Liver (tissue), 9 donors: ENCODE measurements around the gene HRH4. TPM values are rescaled to one million over a fixed set of nuclear protein-coding genes. Genes with fewer than 3 reads are reported as not detected.

Source experiments
- DNase-seq: peaks from one replicate; pipeline ENCODE4 v3.0.0-alpha.2; 2017; ENCODE audit warnings: low spot score
- H3K27ac ChIP-seq, 2 donors: one replicate each; pipeline ENCODE4 v1.7.0; 2013; ENCODE audit warnings: inconsistent platforms in 2 of 2, low read length in 2 of 2, control low read depth in 1 of 2, low read depth in 1 of 2, mild to moderate bottlenecking in 1 of 2
- H3K27me3 ChIP-seq, 4 donors: one replicate each; pipeline versions ENCODE4 v1.6.1 to v1.7.0; 2013; ENCODE audit warnings: low read length in 3 of 4, inconsistent platforms in 1 of 4, mild to moderate bottlenecking in 1 of 4, moderate library complexity in 1 of 4; ENCODE audit not compliant: control insufficient read depth in 4 of 4, insufficient read depth in 4 of 4
- H3K36me3 ChIP-seq, 4 donors: one replicate each; pipeline versions ENCODE4 v1.6.1 to v1.7.0; 2013; ENCODE audit warnings: low read length in 3 of 4, mild to moderate bottlenecking in 3 of 4, low read depth in 1 of 4, moderate library complexity in 1 of 4; ENCODE audit not compliant: control insufficient read depth in 4 of 4, insufficient read depth in 3 of 4
- H3K4me1 ChIP-seq, 4 donors: one replicate each; pipeline versions ENCODE4 v1.6.1 to v1.7.0; 2013; ENCODE audit warnings: low read length in 3 of 4, mild to moderate bottlenecking in 3 of 4, moderate library complexity in 1 of 4; ENCODE audit not compliant: control insufficient read depth in 4 of 4, insufficient read depth in 4 of 4
- H3K4me3 ChIP-seq, 3 donors: one replicate each; pipeline versions ENCODE4 v1.6.1 to v1.7.0; 2013; ENCODE audit warnings: low read length in 3 of 3, control low read depth in 1 of 3, low read depth in 1 of 3, mild to moderate bottlenecking in 1 of 3
- H3K9ac ChIP-seq, 2 donors: one replicate each; pipeline ENCODE4 v1.7.0; 2013; ENCODE audit warnings: low read length in 2 of 2, mild to moderate bottlenecking in 2 of 2, moderate library complexity in 2 of 2, control low read depth in 1 of 2, low read depth in 1 of 2
- H3K9me3 ChIP-seq, 4 donors: one replicate each; pipeline versions ENCODE4 v1.6.1 to v1.7.0; 2013; ENCODE audit warnings: low read length in 3 of 4; ENCODE audit not compliant: control insufficient read depth in 4 of 4
- ATF3 ChIP-seq: IDR thresholded peaks from 2 replicates; pipeline ENCODE4 v1.6.1; 2016; ENCODE audit warnings: antibody characterized with exemption
- EGR1 ChIP-seq, 2 donors: IDR thresholded peaks; 2 replicates each; pipeline ENCODE4 v1.6.1; 2016 to 2018; ENCODE audit warnings: antibody characterized with exemption in 2 of 2, low read depth in 2 of 2
- FOXA1 ChIP-seq: IDR thresholded peaks from 2 replicates; pipeline ENCODE4 v1.6.1; 2016; ENCODE audit warnings: antibody characterized with exemption
- GABPA ChIP-seq, 2 donors: IDR thresholded peaks in 1 of 2; conservative IDR thresholded peaks in 1 of 2; 2 replicates each; pipeline ENCODE4 v1.6.1; 2016; ENCODE audit warnings: antibody characterized with exemption in 2 of 2, mild to moderate bottlenecking in 1 of 2, moderate library complexity in 1 of 2
- HNF4A ChIP-seq, 2 donors: conservative IDR thresholded peaks; 2 replicates each; pipeline ENCODE4 v1.6.1; 2016; ENCODE audit warnings: antibody characterized with exemption in 2 of 2, mild to moderate bottlenecking in 2 of 2
- HNF4G ChIP-seq: IDR thresholded peaks from 2 replicates; pipeline ENCODE4 v1.6.1; 2016; ENCODE audit warnings: antibody characterized with exemption
- JUND ChIP-seq, 2 donors: IDR thresholded peaks; 2 replicates each; pipeline ENCODE4 v1.6.1; 2016; ENCODE audit warnings: antibody characterized with exemption in 2 of 2
- NR2F2 ChIP-seq: IDR thresholded peaks from 2 replicates; pipeline ENCODE4 v1.6.1; 2016; ENCODE audit warnings: antibody characterized with exemption
- RAD21 ChIP-seq, 2 donors: IDR thresholded peaks; 2 replicates each; pipeline ENCODE4 v1.6.1; 2016; ENCODE audit warnings: antibody characterized with exemption in 2 of 2, mild to moderate bottlenecking in 2 of 2
- RXRA ChIP-seq, 2 donors: IDR thresholded peaks; 2 replicates each; pipeline ENCODE4 v1.6.1; 2017 to 2018; ENCODE audit warnings: antibody characterized with exemption in 2 of 2, mild to moderate bottlenecking in 1 of 2
- SP1 ChIP-seq: IDR thresholded peaks from 2 replicates; pipeline ENCODE4 v1.6.1; 2018; ENCODE audit warnings: antibody characterized with exemption, mild to moderate bottlenecking
- TAF1 ChIP-seq: conservative IDR thresholded peaks from 2 replicates; pipeline ENCODE4 v1.6.1; 2016; ENCODE audit warnings: antibody characterized with exemption, mild to moderate bottlenecking
- YY1 ChIP-seq: IDR thresholded peaks from 2 replicates; pipeline ENCODE4 v1.6.1; 2016; ENCODE audit warnings: antibody characterized with exemption, mild to moderate bottlenecking
- ZBTB33 ChIP-seq: IDR thresholded peaks from 2 replicates; pipeline ENCODE4 v1.6.1; 2016; ENCODE audit warnings: antibody characterized with exemption
- WGBS: extraction: QIAGEN DNeasy Blood & Tissue Kit; methylation state at CpG from one replicate; pipeline ENCODE4 v1.1.7; 2013; 5-methylcytosine and 5-hydroxymethylcytosine counted together
- polyA plus RNA-seq, 2 donors: library from polyadenylated mRNA; stranded (reverse) in 1 of 2; unstranded in 1 of 2; fragments of 200-250 nt in 1 of 2; fragments of >200 nt in 1 of 2; fragmentation: Nextera tagmentation in 1 of 2; extraction: Ambion mirVana in 1 of 2; gene quantifications; one replicate each; pipeline versions ENCODE4 v1.2.1 to v1.2.3, GENCODE V29; 2013 to 2015
- total RNA-seq, 2 donors: library from RNA; depleted of rRNA; stranded (reverse); fragments of >200 nt; gene quantifications; one replicate each; pipeline ENCODE4 v1.2.3, GENCODE V29; 2014
- TF ChIP-seq, protein P1 (sequence below): IDR thresholded peaks from 2 replicates; pipeline ENCODE4 v1.6.1; 2016; ENCODE audit warnings: antibody characterized with exemption, mild to moderate bottlenecking
- TF ChIP-seq, protein P2 (sequence below): IDR thresholded peaks from 2 replicates; pipeline ENCODE4 v1.6.1; 2016; ENCODE audit warnings: antibody characterized with exemption
- TF ChIP-seq, protein P3 (sequence below): fragments of 150-350 bp; IDR thresholded peaks from 2 replicates; pipeline ENCODE4 v1.5.1; 2017; ENCODE audit warnings: improper control_type of control experiment, low read depth, low read length; ENCODE audit not compliant: missing input control
- donor health status: healthy.
- donor health status: healthy.
- donor health status: healthy.
- donor health status: healthy.
- donor health status: healthy.

HRH4 gene
- total and polyA plus RNA-seq, 4 donors, result 0.02 to 0.19 (median 0.17) TPM; not detected in 1

GRCh38 chr18:24465486-24465885 is 5.0 kb downstream of the HRH4 start:
- H3K27ac ChIP-seq, result no peak overlapping the region
- H3K36me3 ChIP-seq, result no peaks in the 10 kb centered on the region
- no peak overlapping the region for H3K4me3 ChIP-seq
- H3K27me3 ChIP-seq, result no peaks in the 10 kb centered on the region
- no peaks in the 10 kb centered on the region for H3K9me3 ChIP-seq
- DNase-seq, result no peak
- TF ChIP-seq FOXA1 (no peak), ATF3 (no peak), NR2F2 (no peak), RAD21 (IDR thresholded peaks at IDR 0.05) (no peak), JUND (IDR thresholded peaks at IDR 0.05) (no peak), EGR1 (IDR thresholded peaks at IDR 0.05; ENCODE audit: low read depth in 2 of 2) (no peak), GABPA (IDR thresholded peaks at IDR 0.05 in 1 of 2, conservative IDR thresholded peaks at IDR 0.05 in 1 of 2) (no peak), YY1 (no peak), RXRA (IDR thresholded peaks at IDR 0.05) (no peak), SP1 (no peak)
- TF ChIP-seq, protein P1, sequence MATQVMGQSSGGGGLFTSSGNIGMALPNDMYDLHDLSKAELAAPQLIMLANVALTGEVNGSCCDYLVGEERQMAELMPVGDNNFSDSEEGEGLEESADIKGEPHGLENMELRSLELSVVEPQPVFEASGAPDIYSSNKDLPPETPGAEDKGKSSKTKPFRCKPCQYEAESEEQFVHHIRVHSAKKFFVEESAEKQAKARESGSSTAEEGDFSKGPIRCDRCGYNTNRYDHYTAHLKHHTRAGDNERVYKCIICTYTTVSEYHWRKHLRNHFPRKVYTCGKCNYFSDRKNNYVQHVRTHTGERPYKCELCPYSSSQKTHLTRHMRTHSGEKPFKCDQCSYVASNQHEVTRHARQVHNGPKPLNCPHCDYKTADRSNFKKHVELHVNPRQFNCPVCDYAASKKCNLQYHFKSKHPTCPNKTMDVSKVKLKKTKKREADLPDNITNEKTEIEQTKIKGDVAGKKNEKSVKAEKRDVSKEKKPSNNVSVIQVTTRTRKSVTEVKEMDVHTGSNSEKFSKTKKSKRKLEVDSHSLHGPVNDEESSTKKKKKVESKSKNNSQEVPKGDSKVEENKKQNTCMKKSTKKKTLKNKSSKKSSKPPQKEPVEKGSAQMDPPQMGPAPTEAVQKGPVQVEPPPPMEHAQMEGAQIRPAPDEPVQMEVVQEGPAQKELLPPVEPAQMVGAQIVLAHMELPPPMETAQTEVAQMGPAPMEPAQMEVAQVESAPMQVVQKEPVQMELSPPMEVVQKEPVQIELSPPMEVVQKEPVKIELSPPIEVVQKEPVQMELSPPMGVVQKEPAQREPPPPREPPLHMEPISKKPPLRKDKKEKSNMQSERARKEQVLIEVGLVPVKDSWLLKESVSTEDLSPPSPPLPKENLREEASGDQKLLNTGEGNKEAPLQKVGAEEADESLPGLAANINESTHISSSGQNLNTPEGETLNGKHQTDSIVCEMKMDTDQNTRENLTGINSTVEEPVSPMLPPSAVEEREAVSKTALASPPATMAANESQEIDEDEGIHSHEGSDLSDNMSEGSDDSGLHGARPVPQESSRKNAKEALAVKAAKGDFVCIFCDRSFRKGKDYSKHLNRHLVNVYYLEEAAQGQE, result no peak
- H3K9ac ChIP-seq, result no peak overlapping the region
- H3K4me1 ChIP-seq, result no peaks in the 10 kb centered on the region
- WGBS, result 79% methylated on average over 7 of the region's 7 CpGs

DNA sequence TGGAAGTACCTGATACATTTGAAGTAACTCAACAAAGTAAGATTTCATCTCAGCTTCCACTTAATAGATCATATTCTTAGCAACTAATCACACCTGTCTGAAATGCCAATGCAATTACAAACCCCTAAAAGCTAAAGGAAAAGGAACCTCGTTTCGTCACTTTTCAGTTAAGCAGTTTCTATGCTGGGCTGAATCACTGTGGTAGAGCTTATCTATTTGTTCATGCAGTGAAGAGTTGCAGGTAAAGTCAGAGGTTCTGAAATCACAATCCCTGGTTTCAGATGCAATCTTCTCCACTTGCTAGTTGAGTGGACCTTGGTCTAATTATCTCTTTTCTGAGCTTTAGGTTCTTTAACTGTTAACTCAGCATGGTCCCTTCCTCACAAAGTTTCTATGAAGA is 6.3 kb downstream of the HRH4 start:
- TF ChIP-seq HNF4G, result no peak
- TF ChIP-seq EGR1 (IDR thresholded peaks at IDR 0.05; ENCODE audit: low read depth in 2 of 2), result no peak
- no peak for TF ChIP-seq ZBTB33
- TF ChIP-seq, protein P1, result no peak
- no peak for TF ChIP-seq RAD21 (IDR thresholded peaks at IDR 0.05)
- no peak for TF ChIP-seq HNF4A (conservative IDR thresholded peaks at IDR 0.05)
- TF ChIP-seq, protein P2, sequence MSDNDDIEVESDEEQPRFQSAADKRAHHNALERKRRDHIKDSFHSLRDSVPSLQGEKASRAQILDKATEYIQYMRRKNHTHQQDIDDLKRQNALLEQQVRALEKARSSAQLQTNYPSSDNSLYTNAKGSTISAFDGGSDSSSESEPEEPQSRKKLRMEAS, result no peak
- TF ChIP-seq JUND (IDR thresholded peaks at IDR 0.05), result no peak
- TF ChIP-seq NR2F2, result no peak
- TF ChIP-seq, protein P3, sequence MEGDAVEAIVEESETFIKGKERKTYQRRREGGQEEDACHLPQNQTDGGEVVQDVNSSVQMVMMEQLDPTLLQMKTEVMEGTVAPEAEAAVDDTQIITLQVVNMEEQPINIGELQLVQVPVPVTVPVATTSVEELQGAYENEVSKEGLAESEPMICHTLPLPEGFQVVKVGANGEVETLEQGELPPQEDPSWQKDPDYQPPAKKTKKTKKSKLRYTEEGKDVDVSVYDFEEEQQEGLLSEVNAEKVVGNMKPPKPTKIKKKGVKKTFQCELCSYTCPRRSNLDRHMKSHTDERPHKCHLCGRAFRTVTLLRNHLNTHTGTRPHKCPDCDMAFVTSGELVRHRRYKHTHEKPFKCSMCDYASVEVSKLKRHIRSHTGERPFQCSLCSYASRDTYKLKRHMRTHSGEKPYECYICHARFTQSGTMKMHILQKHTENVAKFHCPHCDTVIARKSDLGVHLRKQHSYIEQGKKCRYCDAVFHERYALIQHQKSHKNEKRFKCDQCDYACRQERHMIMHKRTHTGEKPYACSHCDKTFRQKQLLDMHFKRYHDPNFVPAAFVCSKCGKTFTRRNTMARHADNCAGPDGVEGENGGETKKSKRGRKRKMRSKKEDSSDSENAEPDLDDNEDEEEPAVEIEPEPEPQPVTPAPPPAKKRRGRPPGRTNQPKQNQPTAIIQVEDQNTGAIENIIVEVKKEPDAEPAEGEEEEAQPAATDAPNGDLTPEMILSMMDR, result no peak
- TF ChIP-seq ATF3, result no peak
- TF ChIP-seq TAF1, result no peak
- no peak for TF ChIP-seq GABPA (IDR thresholded peaks at IDR 0.05 in 1 of 2, conservative IDR thresholded peaks at IDR 0.05 in 1 of 2)
- TF ChIP-seq YY1, result no peak
- no peak for TF ChIP-seq SP1
- Histone ChIP-seq H3K4me1 (no peaks in the 10 kb centered on the region), H3K27ac (no peak overlapping the region), H3K9ac (no peak overlapping the region), H3K9me3 (no peaks in the 10 kb centered on the region), H3K4me3 (no peak overlapping the region), H3K27me3 (no peaks in the 10 kb centered on the region), H3K36me3 (no peaks in the 10 kb centered on the region)
- 75% methylated on average over 2 of the region's 2 CpGs for WGBS
- no peak for DNase-seq
